COLO829 (cell line): ENCODE measurements around the gene TRMT2A.

Source experiments
- DNase-seq: peaks from one replicate; pipeline ENCODE4 v3.0.0; 2012; ENCODE audit warnings: low spot score

Gene TRMT2A

GRCh38 chr22:20116376-20116950 is 563 bp downstream of the TRMT2A start:
- DNase-seq: no peak

- DNase-seq: no peak
Observed at GRCh38 chr22:20115691-20116375, 1.2 kb downstream of the TRMT2A start, which contains the start of gene RANBP1. RANBP1 (plus strand) TSS chr22:20116104; CDS start chr22:20116185, 81 bp downstream.

DNA sequence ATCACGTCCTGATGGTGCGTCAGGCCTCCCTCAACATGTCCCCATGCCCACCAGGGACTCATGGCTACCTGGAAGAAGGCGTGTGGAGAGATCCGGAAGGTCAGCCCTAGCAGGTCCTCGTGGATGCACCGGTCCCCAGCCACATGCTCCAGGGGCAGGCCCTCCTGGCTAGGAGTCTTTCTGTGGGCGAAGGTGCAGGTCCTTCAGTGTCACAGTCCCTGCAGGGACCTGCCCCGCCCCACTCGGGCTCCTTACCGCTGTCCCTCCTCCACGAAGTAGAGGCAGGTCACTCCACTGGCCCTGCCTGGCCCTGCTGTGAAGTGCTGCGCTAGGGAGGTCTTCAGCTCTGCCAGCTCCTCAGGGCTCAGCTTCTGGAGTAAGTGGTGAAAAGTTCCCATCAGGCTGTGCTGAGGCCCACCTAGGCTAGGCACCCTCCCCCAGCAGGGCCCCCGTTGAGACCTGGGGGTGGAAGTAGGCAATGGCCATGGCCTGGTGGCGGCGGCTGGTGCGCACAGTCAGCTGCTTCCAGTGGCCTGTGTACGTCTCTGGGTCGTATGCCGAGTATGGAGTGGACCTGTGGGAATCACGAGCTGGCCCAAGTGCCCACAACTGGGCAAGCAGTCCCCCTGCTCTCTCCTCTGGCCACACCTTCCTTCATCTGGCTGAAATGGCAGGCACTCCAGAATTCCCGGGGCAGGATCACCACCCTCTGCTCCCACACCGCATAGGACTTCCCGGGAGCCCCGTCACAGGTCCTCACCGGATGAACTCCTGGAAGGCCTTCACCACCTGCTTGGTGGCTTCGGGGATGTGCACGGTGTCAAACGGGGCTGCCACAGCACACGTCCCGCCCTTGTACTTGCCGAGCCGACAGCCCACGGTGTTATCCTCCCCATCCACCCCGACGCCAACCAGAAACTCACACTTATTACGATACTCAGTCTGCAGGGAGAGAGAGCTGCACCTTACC is 2.2 kb downstream of the TRMT2A start:
- DNase-seq: no peak

GRCh38 chr22:20113551-20114310 is 3.3 kb downstream of the TRMT2A start:
- DNase-seq: no peak

DNA sequence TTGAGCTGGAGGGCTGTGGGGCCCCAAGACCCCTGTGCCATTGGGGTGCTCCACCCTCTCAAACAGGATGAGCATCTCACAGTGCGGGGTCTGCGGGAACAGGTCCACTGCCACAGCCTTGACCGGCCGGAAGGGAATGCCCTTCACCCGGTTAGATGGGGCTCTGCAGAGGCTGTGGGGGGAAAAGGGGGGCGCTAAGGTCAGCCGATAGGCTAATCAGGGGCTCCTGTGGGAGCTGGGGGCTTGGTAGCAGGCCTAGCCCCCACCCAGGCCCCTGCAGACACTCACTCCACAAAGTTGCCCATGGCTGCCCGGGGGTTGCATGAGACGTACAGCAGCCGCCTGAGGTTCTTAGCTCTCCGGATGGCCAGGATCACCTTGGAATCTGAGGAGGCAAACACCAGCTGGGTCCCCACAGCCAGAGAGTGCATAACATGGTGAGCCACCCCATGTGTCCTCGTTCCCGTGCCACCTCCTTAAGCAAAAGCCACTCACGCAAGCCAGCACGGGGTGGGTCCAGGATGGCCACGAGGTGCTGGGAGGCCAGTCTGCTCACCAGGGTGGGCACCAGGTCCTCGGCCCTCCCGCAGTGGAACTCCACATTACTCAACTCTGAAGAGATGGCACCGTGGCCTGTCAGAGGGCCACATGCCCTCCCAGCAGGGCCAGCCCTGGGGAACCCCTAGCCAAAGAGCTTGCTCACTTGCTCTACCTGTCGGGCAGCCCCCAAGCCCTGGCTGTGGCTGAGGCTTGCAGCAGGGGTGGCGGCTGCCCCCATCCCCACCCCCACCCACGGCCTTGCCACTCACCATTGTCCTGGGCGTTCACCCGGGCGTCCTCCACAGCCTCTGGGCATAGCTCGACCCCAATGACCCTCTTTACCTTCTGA is 4.2 kb downstream of the TRMT2A start:
- no peak for DNase-seq

DNA sequence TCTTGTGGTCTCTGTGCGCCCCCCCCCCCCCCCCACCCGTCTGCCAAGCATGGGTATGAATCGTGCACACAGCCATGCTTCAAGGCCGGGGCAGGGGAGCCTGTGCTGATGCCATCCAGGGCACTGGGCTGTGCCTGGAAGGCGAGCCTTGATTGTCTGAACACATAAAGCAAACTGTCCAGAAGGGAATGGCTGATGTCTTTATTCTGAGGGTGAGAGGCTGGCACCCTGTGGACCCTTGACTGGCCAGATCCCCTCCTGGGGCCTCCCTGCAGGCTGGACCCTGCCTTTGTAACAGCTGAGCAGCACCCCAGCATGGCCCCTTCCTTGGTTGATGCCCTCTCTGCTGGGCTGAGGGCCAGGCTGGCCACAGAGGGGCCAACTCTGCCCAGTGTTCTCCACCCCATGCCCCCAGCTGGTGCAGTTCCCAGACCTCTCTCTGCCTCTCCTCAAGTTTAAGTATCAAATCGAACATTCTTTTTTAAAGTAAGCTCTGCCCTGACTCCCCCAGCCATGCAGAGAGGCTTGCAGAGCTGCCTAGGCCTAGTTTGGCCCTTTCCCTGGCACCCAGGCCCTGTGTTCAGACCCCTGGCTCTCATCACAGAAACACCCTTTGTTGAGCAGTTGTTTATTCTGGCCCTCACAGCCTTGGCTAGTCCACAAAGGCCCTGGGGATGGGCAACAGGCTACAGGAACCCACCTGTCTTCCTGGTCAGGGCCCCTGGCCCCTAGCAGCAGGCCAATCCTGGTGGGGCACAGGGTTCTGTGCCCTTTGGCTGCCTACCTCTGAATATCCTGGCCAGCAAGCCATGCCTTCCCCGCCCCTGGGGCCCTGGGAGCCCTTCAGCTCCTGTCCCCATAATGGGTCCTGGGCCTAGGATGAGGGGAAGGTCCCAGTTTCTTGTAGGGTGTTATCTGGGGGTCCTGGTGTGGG is 5.1 kb downstream of the TRMT2A start:
- DNase-seq: no peak

DNA sequence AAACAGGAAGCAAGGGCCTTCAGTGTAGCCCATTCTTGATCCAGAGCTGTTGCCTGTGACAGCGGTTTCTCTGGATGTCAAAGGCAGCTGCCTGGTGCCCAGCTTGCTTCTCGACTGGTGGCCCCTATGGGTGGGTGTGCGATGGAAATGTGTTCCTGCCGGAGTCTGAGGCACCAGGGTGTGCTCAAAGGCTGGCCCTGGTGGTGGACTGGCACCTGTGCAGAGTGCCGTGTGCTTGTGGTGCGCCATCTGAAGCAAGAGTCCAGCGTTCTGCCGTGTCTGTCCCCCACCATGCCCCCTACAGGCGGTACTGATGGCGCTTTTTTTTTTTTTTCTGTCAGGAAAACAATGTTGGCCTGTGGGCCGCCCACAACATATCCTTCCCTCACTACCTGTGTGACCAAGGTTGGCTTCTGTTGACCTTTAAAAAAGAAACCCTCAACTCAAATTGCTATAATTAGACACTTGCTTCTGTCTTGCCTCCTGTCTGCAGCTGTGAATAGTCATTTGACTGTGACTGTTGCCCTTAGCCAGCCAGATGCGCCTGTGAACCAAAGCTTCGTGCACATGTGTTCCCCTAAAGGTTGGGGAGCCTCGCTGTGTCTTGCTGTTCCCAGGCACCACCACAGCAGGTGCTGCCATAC is 5.9 kb downstream of the TRMT2A start:
- DNase-seq: peak; percentile 37

- no peak for DNase-seq
Observed at GRCh38 chr22:20110359-20110985, 6.6 kb downstream of the TRMT2A start.

DNA sequence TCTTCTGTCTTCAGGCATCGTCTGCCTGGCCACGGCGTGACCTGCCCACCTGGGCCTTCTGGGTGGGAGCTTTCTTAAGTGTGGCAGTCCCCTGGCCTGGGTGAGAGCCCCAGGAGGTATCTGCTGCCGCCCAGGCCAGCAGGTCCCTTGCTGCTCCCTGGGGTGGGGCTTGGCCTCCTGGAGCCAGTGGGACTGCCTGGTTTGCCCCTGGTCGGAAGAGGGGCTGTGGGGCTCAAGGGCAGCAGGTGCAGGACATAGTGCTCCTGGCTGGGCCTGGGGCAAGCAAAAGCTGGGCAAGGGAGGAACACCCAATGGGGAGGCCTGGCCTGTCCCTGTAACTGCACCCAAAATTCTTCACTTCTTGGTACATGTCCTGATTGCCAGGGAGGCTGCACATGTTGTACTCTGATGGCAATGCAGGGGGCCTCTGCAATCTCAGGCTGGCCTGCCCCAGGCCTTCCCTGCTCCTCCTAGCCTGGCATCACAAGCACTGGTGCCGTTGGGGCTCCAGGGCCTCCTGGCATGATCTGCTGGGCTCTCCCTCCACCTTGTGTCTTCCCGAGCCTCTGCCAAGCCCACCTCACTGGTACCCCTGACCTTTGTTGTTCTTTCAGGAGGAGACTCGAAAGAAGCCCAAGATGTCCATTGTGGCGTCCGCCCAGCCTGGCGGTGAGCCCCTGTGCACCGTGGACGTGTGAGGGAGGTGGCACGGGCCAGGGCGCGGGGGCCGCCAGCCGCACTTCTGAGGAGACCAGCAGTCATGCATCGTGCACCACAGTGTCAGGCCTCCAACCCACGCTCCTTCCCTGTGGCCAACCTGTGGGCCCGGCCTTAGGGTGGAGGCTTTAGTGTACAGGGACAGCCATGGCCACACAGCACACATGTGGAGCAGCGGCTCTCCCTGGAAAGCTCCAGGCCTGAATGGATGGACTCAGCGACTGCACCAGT is 7.3 kb downstream of the TRMT2A start:
- DNase-seq: no peak

- no peak for DNase-seq
Observed at GRCh38 chr22:20108757-20109230, 8.2 kb downstream of the TRMT2A start.

DNA sequence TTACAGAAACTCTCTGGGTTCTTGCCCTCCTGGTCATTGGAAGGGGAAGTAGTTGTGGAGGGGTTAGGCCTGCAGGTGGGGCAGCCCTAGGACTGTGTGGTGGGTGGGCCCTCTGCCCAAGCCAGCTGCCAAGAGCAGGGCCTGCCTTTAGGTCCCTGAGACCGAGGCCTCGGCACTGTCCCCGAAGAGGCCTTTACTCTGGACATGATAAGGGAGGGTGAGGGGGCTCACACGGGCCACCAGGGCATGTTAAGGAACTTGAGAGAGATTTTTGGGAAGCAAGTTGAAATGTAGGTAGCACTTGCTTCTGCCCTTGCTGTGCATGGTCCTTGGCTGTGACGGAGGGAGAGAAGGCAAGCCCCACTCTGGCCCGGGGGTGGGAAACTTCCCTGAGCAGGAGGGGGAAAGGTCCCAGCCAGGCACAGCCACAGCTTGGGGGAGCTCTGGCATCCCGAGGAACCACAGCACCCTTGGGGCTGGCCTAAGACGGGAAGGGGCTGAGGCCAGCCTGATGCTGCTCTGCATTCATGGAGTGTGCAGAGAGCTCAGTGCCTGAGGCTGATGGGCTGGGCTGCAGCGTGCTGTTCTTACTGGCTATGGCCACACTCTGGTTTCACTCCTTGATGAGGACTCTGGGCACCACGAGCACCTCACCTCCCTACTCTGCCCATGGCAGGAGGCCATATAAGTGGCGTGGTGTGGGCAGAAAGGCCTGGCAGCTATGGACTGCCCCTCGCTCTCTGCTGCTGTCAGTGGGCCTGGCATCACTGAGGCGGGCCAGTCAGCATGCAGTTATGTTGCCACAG is 8.9 kb downstream of the TRMT2A start:
- no peak for DNase-seq

- DNase-seq: no peak
Observed at GRCh38 chr22:20107471-20107901, 9.5 kb downstream of the TRMT2A start.

DNA sequence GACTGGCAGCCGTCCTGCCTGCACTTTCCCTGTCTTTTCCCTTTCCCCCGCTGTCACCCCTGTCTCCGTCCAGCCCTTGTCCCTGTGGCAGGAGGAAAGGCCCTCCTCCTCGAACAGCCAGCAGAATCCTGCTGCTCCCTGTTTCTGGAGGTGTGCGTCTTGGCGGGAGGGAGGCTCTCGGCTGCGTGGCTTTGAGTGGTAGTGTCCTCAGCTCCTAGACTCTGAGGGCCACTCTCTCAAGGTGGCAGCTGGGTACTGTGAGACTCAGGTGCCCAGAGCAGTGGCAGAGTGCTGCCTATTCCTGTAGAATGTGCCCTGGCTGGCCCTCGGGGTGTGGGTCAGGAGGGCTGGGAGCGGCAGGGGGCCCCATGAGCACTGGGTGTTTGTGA is 10.2 kb downstream of the TRMT2A start:
- DNase-seq: no peak

DNA sequence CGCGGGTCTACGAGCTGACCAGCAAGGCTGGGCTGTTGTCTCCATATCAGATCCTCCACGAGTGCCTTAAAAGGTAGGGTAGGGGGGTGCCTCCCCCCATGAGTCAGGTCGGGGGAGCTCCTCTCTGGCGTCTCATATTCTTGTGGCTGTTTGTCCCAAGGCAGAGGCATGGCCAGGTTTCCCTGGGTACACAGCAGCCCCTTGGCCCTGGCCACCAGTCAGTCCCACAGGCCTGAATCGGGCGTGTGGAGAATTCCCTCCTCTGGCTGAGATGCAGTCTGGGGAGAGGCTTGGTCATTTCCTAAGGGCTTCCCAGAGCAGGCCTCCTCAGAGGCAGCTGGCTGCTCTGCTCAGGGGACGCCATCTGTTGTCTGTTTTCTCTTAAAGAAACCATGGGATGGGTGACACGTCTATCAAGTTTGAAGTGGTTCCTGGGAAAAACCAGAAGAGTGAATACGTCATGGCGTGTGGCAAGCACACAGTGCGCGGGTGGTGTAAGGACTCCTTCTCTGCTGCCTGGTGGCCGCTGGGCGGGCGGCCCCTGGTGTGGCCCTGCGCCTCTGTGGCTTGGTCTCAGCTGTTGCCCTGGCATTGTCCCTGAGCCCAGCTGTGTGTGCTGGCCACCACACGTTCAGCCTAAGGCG is 10.7 kb downstream of the TRMT2A start:
- no peak for DNase-seq

- DNase-seq: no peak
Observed at GRCh38 chr22:20105456-20106204, 11.4 kb downstream of the TRMT2A start.
